ENCODE results near the gene NAP1L1.
"Not testable (repeated sequence)": the region's sequence is repeated elsewhere in the genome, so short reads cannot be mapped to it uniquely, and the experiment has no call there.

NAP1L1 gene

GRCh38 chr12:76018672-76019071, 65.8 kb downstream of the NAP1L1 start:
- no peak for DNase-seq

GRCh38 chr12:76018111-76018510, 66.4 kb downstream of the NAP1L1 start:
- peak; percentile 88 for DNase-seq

GRCh38 chr12:76014007-76014406, 70.5 kb downstream of the NAP1L1 start:
- peak; percentile 78 for DNase-seq

- no peak for DNase-seq
Observed at GRCh38 chr12:76013603-76014002, 70.9 kb downstream of the NAP1L1 start.

- DNase-seq = no peak
Observed at GRCh38 chr12:76012644-76013043, 71.8 kb downstream of the NAP1L1 start.

- peak; percentile 96 for DNase-seq
Observed at GRCh38 chr12:76010732-76011458, 73.6 kb downstream of the NAP1L1 start.

GRCh38 chr12:76008428-76008827, 76.1 kb downstream of the NAP1L1 start:
- no peak for DNase-seq

- DNase-seq = no peak
Observed at GRCh38 chr12:76007640-76008039, 76.8 kb downstream of the NAP1L1 start.

- DNase-seq = no peak
Observed at GRCh38 chr12:76006028-76006925, 78.2 kb downstream of the NAP1L1 start.

- DNase-seq = no peak
Observed at GRCh38 chr12:76003355-76003638, 81.2 kb downstream of the NAP1L1 start.

GRCh38 chr12:76002598-76003354, 81.7 kb downstream of the NAP1L1 start:
- DNase-seq = no peak

GRCh38 chr12:75998292-75999063, 86.0 kb downstream of the NAP1L1 start:
- DNase-seq = no peak

GRCh38 chr12:75997658-75998057, 86.8 kb downstream of the NAP1L1 start:
- DNase-seq = no peak

GRCh38 chr12:75996861-75997447, 87.5 kb downstream of the NAP1L1 start:
- no peak for DNase-seq

GRCh38 chr12:75995691-75996090, 88.8 kb downstream of the NAP1L1 start:
- DNase-seq = no peak

- no peak for DNase-seq
Observed at GRCh38 chr12:75994069-75994740, 90.3 kb downstream of the NAP1L1 start.

- DNase-seq = no peak
Observed at GRCh38 chr12:75991753-75992152, 92.7 kb downstream of the NAP1L1 start.

- no peak for DNase-seq
Observed at GRCh38 chr12:75990189-75990912, 94.1 kb downstream of the NAP1L1 start.

- not testable (repeated sequence) for DNase-seq
Observed at GRCh38 chr12:75987709-75988108, 96.8 kb downstream of the NAP1L1 start.

Measured in islet precursor cell (in vitro differentiated cells).